Stimulated activated naive CD4-positive, alpha-beta T cell (primary cell): ENCODE results near the gene GALNT18.

Source experiments
- DNase-seq, 6 experiments: peaks; one replicate each; lab custom pipeline; 2025; lab: John Stamatoyannopoulos, UW

Gene GALNT18

DNA sequence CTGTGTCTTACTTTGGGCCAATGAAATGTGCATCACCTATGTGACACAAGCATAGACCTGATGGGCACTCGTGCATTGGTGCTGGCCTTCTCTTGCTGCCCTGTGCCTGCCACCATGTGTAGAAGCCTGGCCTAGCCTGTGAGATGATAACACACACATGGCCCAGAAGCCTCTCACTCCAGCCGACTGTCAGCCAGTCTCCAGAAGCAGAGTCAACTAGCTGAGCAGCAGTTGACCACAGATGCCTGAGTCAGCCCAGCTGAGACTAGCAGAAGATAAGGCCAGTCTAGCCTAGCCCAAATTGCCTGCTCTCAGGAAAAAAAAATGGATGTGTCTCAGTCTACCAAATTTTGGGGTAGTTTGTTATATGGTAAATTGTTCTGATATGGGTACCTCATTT lies 314.9 kb downstream of the GALNT18 start:
- DNase-seq: no peak

- no peak for DNase-seq
These were observed 317.3 kb downstream of the GALNT18 start for GRCh38 chr11:11304550-11304949.

- DNase-seq: no peak
These were observed 319.2 kb downstream of the GALNT18 start for GRCh38 chr11:11302565-11302964.

DNA sequence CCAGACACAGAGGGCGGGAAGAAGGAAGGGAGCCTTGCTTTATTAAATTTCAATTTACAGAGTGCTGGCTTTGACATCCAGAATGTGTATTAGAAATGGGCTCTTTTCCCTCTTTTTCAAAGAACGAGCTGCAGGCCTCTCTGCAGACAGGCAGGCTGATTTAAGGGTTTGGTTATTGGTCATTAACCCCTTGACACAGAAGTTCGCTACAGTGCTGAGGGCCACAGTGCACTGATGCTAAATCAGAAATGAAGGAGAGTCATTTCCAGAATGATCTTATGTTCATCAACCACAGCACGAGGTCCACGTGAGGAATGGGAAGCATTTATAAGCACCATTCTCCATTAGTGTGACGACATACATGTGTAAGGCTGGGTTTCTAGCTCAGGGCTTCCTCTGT lies 320.6 kb downstream of the GALNT18 start:
- DNase-seq: no peak

DNA sequence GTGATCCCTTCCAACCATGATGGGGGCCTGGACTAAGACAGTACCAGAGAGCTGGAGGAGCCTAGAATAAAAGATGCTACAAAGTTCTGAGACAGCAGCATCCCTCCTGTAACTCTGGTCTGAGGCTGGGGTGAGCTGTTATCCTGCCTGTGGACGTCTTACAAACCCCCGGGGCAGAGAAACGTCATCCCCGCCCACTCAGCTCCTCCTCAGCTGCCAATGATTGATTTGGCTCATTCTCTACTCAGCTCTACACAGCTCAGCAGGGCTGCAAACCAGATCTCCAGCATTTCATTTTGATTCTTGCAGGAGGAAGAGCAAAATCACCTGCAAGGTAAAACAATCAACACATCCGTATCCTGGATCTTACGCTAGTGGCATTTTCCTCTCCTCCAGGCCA lies 324.2 kb downstream of the GALNT18 start:
- DNase-seq: no peak

GRCh38 chr11:11296434-11296833 lies 325.4 kb downstream of the GALNT18 start:
- DNase-seq: no peak

- no peak for DNase-seq
These were observed 327.3 kb downstream of the GALNT18 start for GRCh38 chr11:11294551-11294855.

GRCh38 chr11:11293798-11294550 lies 327.8 kb downstream of the GALNT18 start:
- DNase-seq: no peak

GRCh38 chr11:11292839-11293238 lies 329.0 kb downstream of the GALNT18 start:
- no peak for DNase-seq

GRCh38 chr11:11291041-11292015 lies 330.5 kb downstream of the GALNT18 start:
- no peak for DNase-seq

DNA sequence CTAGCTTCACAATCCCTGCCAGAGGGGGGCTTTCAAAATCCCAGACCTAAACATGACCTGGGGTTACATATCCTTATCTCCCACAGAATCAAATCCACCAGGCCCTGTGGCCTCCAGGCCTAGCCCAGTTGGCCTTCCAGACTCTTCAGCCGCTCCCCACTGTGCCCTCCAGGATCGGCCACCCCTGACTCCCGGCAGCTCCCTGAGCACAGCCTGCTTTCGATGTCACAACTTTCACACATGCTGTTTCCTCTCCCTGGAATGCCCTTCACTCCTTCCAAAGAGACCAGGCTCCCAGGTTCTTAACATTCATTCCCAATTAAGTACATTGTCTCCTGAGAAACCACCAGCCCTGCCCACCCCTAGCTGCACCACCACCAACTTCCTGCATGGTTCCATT lies 331.5 kb downstream of the GALNT18 start:
- DNase-seq: no peak

- DNase-seq: no peak
These were observed 332.1 kb downstream of the GALNT18 start for GRCh38 chr11:11289669-11290068.

- DNase-seq: no peak
These were observed 332.7 kb downstream of the GALNT18 start for GRCh38 chr11:11288972-11289616.

DNA sequence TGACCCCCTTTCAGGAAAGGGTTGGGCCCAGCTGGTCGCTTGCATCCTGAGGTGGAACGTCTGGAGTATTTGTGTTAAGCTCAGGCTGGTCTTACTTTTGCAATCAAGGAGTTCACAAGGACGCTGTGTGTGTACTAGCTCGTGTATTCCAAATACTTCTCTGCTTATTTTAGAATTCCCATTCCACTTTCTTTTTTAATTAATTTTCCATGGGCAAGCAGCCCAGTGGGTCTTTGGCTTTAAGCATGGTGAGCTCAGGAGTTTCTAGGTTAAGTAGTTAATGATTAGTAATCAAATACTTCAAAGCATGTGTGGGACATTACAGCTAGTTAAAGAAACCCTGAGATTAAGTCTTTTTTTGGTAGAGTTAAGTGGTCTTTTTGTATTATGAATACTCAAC lies 337.3 kb downstream of the GALNT18 start:
- no peak for DNase-seq

- DNase-seq: no peak
These were observed 340.2 kb downstream of the GALNT18 start for GRCh38 chr11:11281626-11282025.

- DNase-seq: no peak
These were observed 341.0 kb downstream of the GALNT18 start for GRCh38 chr11:11280826-11281225.

DNA sequence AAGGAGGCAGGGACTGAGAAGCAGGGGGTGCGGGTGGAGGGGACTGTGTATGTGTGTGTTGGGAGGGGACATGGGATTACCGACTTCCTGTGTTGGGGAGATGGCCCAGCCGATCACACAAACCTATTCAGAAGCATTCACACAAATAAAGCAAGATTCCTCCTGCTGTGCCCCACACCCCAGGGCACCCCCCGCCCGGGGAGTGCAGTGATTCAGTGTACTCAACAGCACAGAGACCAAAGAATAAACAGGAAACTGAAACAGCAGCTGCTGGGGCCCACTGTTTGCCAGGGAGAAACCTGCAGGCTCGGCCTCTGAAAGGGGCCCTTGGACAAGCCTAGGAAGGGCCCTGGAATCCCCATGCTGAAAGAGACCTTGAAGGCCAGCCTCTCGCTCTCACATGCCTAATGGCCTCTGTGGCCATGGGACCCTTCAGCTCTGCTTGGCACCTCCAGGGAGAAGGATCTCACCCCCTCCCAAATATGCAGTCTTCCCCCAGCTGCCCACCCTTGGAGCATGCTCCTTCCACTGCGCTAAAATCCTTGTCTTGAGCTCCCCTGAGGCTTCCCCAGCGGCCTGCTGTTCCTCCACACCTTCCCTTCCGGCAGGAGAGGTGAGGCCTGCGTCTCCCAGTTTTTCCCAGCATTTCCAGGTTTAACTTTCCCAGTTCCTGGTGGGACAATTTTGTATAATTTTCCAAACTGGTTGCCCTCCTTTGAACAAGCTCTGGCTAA lies 341.7 kb downstream of the GALNT18 start:
- no peak for DNase-seq

DNA sequence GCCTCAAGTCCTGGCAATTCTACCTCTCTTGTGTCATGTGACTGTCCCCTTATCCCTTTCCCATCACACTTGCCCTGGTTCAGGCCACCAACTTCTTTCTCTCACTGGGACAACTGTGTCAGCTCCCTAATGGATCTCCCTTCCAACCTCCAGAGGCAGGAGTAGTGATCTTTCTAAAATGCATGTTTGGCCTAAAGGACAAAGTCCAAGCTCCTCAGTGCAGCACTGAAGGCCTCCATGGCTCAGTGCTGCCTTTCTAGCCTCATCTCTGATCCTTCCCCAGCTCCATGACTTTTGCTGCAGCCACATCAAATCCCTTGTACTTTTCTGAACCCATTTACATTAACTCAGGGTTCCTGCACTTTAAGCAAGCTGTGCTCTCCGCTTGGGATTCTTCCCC lies 349.6 kb downstream of the GALNT18 start:
- no peak for DNase-seq

DNA sequence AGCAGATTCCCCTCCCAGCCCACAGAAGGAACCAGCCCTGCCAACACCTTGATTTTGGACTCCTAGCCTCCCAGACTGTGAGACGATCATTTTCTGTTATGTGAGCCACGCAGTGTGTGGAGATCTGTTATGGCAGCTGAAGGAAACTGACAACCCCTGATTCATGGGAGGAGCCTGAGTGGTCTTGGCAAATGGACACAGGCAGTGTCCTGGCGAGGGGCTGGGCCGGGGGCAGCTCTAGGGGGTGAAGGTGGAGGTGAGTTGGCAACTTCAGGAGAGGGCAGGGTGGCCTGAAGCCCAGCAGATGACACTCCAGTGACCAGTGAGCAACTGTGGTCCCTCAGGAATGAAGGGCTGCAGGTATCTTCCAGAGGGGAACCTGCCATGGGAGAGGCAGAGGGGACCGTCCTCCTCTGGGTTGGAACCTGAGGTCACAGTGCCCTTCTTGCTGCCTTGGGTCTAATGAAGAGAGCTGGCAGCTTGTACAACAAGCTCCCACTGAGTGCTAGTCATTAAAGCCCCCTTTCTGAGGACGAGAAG lies 351.5 kb downstream of the GALNT18 start:
- no peak for DNase-seq

GRCh38 chr11:11268706-11269105 lies 353.1 kb downstream of the GALNT18 start:
- DNase-seq: no peak

DNA sequence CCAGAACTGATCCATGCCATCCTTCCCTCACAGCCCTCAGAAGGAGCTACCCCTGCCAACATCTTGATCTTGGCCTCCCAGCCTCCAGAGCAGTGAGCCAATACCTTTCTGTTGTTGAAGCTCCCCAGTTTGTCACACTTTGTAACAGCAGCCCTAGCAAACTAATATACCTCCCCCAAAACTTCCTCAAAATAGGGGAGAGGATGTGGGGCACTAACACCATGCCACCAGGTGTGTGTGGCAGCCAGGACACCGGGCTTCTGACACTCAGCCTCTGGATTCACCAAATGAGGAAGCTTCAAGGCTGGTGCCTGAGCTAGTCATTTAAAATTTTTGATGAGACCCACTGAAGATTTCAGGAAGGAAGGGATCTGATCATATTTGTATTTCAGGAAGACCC lies 353.7 kb downstream of the GALNT18 start:
- DNase-seq: no peak

DNA sequence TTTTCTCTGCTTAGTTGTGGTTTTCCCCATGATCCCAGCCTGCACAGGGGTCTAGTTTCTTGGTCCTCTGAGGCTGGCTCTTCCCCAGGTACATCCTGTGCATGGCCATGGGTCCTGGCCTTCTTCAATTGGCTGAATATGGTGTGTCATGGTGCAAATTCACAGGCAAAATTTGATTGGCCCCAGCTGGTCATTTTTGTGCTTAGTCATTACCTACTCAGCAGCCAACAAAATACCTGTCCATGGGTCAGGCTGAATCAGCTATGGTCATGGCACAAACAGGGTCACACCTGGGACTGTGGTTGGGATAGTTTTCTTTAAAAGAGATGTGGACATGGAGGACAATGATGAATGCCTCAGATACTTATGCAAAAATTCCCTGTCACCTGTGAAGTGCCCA lies 354.5 kb downstream of the GALNT18 start:
- DNase-seq: no peak
